NCI-H2107 (cell line): ENCODE results near the gene RGS17.
"Not testable (repeated sequence)": the region's sequence is repeated elsewhere in the genome, so short reads cannot be mapped to it uniquely, and the experiment has no call there.

ENCODE experiments used
- DNase-seq: peaks from one replicate; lab custom pipeline; 2025; lab: John Stamatoyannopoulos, UW

The RGS17 gene

DNA sequence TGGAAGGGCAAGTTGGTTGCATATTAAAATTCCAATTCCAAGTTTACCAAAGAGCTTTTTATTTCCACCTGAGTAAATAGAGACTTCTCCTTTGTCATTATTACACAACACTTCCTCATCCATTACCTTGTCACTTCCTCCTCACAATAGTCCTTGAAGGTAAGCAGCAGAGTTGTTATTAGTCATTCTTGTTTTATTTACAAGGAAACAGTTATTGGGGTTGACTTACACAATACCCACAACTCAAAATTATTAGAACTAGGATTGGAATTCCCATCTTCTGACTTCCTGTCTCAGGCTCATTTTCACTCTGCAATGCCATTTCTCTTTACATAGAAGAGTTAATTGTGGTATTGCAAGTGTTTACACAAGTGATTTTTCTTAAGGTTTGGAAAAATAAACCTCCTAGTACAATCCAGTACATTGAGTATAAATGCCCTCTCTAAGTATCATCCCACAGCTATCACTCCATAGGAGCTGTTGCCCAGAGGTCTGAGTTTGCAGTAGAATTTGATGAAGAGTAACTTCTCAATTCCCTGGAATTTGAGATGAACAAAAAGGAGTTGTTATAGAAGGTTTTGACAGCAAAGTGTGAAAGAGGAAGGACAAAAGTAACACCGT is 99.6 kb downstream of the RGS17 start:
- DNase-seq, result no peak

DNA sequence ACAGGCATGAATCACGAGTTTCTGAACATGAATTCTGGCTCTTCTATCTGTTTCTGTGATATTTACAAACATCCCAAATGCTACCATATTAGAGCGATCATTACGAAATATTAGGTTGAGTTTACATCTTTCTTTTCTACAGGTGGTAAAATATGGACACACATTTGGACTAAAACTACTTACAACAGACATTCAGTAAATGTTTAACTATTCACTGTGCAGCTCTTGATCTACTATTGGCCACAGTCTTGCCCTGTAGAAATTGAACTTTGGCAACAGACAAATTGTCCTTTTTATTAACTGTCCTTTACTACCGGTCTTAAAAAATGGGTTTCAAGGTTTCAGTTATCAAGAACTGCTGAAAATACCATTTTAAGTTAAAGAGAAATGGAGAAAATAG is 102.1 kb downstream of the RGS17 start:
- no peak for DNase-seq

GRCh38 chr6:153028286-153028685 is 102.8 kb downstream of the RGS17 start:
- DNase-seq, result no peak

DNA sequence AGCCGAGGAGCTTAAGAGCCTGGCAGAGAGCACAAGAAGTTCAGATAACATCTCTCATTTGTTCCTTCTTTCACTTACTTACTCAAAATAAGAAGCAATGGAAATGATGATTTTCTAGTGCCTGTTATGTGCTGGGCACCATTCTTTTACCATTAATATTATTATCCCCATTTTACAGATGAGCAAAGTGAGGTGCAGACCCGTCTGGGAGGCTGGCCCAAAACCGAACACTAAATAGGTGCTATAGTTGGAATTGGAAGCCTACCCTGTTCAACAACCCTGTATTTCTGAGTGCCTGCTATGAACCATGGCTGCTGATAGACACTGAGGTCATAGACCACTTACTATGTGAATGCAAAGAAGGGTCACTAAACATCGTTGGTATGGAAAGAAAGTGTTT is 103.6 kb downstream of the RGS17 start:
- DNase-seq, result no peak

DNA sequence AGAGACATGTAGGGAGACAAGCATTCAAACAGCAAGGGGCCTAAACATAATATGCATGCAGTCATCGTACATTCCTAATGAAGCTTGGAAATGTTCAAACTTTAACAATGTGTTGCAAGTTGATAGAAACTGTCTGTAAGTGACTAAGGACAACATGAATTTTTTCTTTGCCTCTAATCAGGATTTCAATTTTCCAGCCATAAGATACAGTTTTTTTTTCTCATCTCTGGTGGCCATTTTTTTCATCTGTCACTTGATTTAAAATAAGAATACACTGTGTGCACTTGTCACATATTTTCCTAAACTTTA is 106.4 kb downstream of the RGS17 start:
- no peak for DNase-seq

GRCh38 chr6:153023977-153024708 is 106.9 kb downstream of the RGS17 start:
- peak; percentile 42 for DNase-seq

- no peak for DNase-seq
Measured at GRCh38 chr6:153018355-153018754, 112.7 kb downstream of the RGS17 start.

DNA sequence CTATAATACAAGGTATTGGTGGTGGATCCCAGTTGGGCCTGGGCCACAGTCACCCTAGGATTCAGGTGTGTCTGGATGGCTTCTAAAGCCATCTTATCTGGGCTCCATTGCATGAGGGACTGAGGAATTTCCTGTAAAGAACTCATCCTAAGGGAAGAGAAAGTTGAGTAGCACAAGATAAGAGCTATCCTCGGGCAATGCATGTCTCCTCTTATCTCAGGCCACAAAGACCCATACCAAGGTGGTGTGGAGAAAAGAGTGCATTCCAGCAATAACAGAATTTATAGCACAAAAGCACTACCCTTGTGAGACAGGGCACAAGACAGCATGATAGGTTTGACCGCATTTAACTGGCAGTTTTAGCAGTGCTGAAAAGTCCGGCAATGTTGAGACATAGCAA is 114.2 kb downstream of the RGS17 start:
- DNase-seq, result no peak

- DNase-seq, result no peak
Measured at GRCh38 chr6:153015094-153015640, 115.9 kb downstream of the RGS17 start.

DNA sequence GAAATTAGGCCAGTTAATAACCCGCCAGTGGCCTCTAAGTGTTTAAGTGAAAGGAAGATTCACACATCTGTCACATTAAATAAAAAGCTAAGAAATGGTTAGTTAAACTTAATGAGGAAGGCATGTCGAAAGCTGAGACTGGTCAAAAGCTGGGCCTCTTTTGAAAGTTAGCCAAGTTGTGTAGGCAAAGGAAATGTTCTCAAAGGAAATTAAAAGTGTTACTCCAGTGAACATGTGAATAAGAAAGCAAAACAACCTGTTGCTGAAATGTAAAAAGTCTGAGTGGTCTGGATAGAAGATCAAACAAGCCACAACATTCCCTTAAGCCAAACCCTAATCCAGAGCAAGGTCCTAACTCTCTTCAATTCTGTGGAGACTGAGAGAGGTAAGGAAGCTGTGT is 117.6 kb downstream of the RGS17 start:
- DNase-seq, result no peak

DNA sequence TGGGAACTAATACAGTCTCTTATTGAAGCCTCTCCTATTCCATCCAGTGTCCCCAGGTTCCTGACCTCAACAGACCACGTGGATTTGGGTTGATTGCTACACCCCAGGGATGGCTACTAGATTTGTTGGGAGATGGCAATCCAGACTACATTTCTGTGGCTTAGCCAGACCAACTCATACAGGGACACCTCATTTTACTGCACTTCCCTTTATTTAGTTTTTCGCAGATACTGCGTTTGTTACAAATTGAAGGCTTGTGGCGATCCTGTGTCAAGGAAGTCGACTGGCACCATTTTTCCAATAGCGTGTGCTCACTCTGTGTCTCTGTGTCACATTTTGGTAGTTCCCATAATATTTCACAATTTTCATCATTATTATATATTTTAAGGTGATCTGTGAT is 118.2 kb downstream of the RGS17 start:
- DNase-seq, result no peak

DNA sequence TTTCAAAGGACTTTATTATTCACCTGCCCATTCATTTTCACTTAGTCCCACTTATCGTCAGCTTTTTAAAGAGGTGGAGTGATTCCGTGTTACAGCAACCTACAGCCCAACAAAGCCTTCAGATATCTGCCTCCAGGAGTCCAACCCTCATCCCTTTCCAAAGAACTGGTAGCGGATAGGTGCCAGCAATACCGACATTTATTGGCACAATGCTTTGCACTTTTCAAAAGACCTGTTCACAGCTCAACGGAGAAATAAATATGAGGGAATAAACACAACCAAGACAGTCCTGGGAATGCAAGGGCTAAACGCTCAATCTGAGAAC is 127.8 kb downstream of the RGS17 start:
- DNase-seq, result peak; percentile 32

- DNase-seq, result peak; percentile 86
Measured at GRCh38 chr6:153002613-153003365, 128.3 kb downstream of the RGS17 start, which contains the start of gene MTRF1L. MTRF1L (minus strand) TSS chr6:153002709; CDS start chr6:153002685, 24 bp downstream.

GRCh38 chr6:153001767-153002612 is 129.1 kb downstream of the RGS17 start:
- no peak for DNase-seq

DNA sequence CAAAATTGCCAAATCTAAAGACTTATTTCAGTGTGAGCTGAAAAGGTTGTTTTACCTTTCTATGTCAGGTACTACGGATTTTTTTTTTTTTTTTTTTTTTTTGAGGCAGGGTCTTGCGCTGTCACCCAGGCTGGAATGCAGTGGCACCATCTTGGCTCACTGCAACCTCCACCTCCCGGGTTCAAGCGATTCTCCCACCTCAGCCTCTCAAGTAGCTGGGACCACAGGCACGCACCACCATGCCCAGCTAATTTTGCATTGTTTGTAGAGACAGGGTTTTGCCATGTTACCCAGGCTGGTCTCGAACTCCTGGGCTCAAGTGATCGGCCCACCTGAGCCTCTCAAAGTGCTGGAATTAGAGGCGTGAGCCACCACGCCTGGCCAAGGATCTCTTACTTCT is 130.3 kb downstream of the RGS17 start:
- not testable (repeated sequence) for DNase-seq

DNA sequence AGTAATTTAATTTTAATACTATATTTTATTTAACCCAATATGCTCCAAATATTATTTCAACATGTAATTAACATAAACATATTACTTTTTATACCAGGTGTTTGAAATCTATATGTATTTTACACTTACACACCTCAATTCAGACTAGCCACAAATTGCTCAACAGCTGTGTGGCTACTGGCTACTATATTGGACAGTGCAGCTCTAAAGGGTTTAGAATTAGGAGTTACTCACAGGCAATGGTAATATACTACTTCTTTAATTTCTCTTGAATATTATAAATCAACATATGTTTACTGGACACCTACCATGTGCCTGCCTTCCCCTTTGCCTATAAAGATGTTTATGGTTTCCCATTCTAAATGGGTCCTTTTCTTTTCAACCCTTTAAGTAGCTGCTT is 130.8 kb downstream of the RGS17 start:
- DNase-seq, result no peak

DNA sequence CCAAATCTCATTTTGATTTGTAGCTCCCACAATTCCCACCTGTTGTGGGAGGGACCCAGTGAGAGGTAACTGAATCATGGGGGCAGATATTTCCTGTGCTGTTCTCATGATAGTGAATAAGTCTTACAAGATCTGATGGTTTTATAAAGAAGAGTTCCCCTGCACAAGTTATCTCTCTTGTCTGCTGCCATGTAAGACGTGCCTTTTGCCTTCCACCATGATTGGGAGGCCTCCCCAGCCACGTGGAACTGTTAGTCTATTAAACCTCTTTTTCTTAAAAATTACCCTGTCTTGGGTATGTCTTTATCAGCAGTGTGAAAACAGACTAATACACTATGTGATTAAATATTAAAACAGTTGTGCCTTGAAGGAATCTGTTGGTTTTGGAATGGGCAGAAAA is 131.5 kb downstream of the RGS17 start:
- DNase-seq, result not testable (repeated sequence)

DNA sequence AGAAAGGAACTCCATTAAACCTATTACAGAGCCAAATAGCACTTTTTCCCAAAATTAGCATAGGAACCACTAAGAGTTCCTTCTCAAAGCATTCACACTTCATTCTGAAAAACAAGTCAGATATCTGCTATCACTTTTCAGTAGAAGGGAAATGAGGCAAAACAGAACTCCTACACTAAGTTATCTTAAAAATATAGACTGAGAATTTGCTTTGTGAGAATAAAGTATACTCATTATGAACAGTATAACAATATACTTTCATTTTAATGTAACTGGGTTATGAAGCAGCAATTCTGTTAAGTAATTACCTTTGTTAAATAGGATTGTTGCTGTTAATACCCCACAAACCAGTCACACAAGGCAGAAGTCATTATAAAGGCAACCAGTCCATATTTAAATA is 137.2 kb downstream of the RGS17 start:
- no peak for DNase-seq

- DNase-seq, result no peak
Measured at GRCh38 chr6:152993431-152993830, 137.7 kb downstream of the RGS17 start.

GRCh38 chr6:152986978-152987377 is 144.1 kb downstream of the RGS17 start:
- DNase-seq, result no peak

- DNase-seq, result not testable (repeated sequence)
Measured at GRCh38 chr6:152985300-152985699, 145.8 kb downstream of the RGS17 start.

GRCh38 chr6:152984513-152984872 is 146.6 kb downstream of the RGS17 start:
- DNase-seq, result no peak
